Activated CD4-positive, alpha-beta T cell treated with anti-CD3 and anti-CD28 coated beads, Interleukin-2, amount 50 U/mL, for 4 hours (primary cell): ENCODE data around the gene BIRC7.

Source experiments
- DNase-seq, 2 experiments: peaks; one replicate each; pipeline ENCODE4 v3.0.0-alpha.2; 2020

BIRC7 gene

GRCh38 chr20:63226042-63226943, 9.4 kb upstream of the BIRC7 start:
- no peak for DNase-seq

- DNase-seq, result no peak
Measured at GRCh38 chr20:63227260-63227659, 8.4 kb upstream of the BIRC7 start.

GRCh38 chr20:63228806-63229205, 6.9 kb upstream of the BIRC7 start:
- DNase-seq, result no peak

GRCh38 chr20:63230800-63231268, 4.9 kb upstream of the BIRC7 start:
- DNase-seq, result no peak

- no peak for DNase-seq
Measured at GRCh38 chr20:63232235-63233060, 3.3 kb upstream of the BIRC7 start.

- no peak for DNase-seq
Measured at GRCh38 chr20:63233061-63233344, 2.7 kb upstream of the BIRC7 start.

GRCh38 chr20:63233924-63234323, 1.8 kb upstream of the BIRC7 start:
- no peak for DNase-seq

GRCh38 chr20:63234693-63235398, 859 bp upstream of the BIRC7 start:
- no peak for DNase-seq

- no peak for DNase-seq
Measured at GRCh38 chr20:63236116-63236837, 572 bp downstream of the BIRC7 start.

GRCh38 chr20:63238031-63238430, 2.3 kb downstream of the BIRC7 start:
- DNase-seq, result no peak

GRCh38 chr20:63238514-63239125, 2.9 kb downstream of the BIRC7 start:
- DNase-seq, result no peak

GRCh38 chr20:63239431-63239830, 3.7 kb downstream of the BIRC7 start:
- no peak for DNase-seq

GRCh38 chr20:63240004-63240403, 4.3 kb downstream of the BIRC7 start:
- DNase-seq, result no peak

GRCh38 chr20:63241272-63241671, 5.6 kb downstream of the BIRC7 start:
- DNase-seq, result no peak

- no peak for DNase-seq
Measured at GRCh38 chr20:63242736-63243135, 7.0 kb downstream of the BIRC7 start.

GRCh38 chr20:63243604-63244247, 8.0 kb downstream of the BIRC7 start:
- no peak for DNase-seq

- no peak for DNase-seq
Measured at GRCh38 chr20:63244468-63244867, 8.8 kb downstream of the BIRC7 start.

- DNase-seq, result no peak
Measured at GRCh38 chr20:63246490-63247288, 11.0 kb downstream of the BIRC7 start.

GRCh38 chr20:63247671-63248228, 12.0 kb downstream of the BIRC7 start:
- DNase-seq, result no peak

- DNase-seq, result no peak
Measured at GRCh38 chr20:63248835-63249591, 13.3 kb downstream of the BIRC7 start.
